Measurements from ENCODE around the gene SULF2.

SULF2 gene

GRCh38 chr20:47652301-47652700 lies 133.0 kb downstream of the SULF2 start:
- Mint-ChIP-seq H3K9me3 (no peaks in the 10 kb centered on the region), H3K27ac (no peak overlapping the region), H3K4me1 (no peaks in the 10 kb centered on the region), H3K36me3 (peaks cover 57% of the 10 kb centered on the region), H3K27me3 (no peaks in the 10 kb centered on the region), H3K4me3 (no peak overlapping the region)
- no peak for ATAC-seq

- H3K27me3 Mint-ChIP-seq, result no peaks in the 10 kb centered on the region
- no peaks in the 10 kb centered on the region for H3K9me3 Mint-ChIP-seq
- H3K27ac Mint-ChIP-seq, result no peak overlapping the region
- no peak overlapping the region for H3K4me3 Mint-ChIP-seq
- H3K4me1 Mint-ChIP-seq, result no peaks in the 10 kb centered on the region
- peaks cover 71% of the 10 kb centered on the region for H3K36me3 Mint-ChIP-seq
- ATAC-seq, result no peak
Measured at GRCh38 chr20:47648943-47649342, 136.3 kb downstream of the SULF2 start.

DNA sequence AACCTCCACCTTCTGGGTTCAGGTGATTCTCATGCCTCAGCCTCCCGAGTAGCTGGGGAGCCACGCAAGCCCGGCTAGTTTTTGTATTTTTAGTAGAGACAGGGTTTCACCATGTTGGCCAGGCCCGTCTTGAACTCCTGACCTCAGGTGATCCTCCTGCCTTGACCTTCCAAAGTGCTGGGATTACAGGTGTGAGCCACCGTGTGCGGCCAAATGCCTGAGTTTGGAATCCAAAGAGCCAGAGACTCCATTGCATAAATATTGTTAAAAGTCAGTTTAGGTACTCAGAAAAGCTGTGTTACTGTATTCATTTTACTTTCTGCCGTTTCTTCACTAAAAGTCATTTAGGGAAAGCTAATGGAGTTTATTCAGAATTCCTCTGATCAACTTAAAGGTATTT lies 137.3 kb downstream of the SULF2 start:
- Mint-ChIP-seq H3K36me3 (peaks cover 80% of the 10 kb centered on the region), H3K4me3 (no peak overlapping the region), H3K27ac (no peak overlapping the region), H3K9me3 (no peaks in the 10 kb centered on the region), H3K4me1 (no peaks in the 10 kb centered on the region), H3K27me3 (no peaks in the 10 kb centered on the region)
- no peak for ATAC-seq

DNA sequence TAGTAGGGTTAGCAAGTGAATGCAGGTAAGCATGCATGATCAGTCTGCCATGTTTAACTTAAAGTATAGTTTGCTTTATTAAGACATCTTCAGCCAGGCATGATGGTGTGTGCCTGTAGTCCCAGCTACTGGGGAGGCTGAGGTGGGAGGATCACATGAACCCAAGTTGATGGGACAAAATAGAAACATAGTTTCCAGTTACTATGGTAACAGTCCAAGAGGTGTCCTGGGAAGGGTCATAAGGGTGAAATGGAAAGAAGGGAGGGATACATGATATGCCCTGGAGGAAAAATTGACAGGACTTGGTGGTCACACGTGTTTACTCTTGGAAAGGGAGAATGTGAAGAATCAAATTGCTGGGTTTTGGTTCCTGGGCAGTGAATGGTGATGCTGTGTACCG lies 139.6 kb downstream of the SULF2 start:
- Mint-ChIP-seq H3K27ac (no peak overlapping the region), H3K9me3 (no peaks in the 10 kb centered on the region), H3K36me3 (peaks cover 78% of the 10 kb centered on the region), H3K4me1 (no peaks in the 10 kb centered on the region), H3K27me3 (no peaks in the 10 kb centered on the region), H3K4me3 (no peak overlapping the region)
- no peak for ATAC-seq

DNA sequence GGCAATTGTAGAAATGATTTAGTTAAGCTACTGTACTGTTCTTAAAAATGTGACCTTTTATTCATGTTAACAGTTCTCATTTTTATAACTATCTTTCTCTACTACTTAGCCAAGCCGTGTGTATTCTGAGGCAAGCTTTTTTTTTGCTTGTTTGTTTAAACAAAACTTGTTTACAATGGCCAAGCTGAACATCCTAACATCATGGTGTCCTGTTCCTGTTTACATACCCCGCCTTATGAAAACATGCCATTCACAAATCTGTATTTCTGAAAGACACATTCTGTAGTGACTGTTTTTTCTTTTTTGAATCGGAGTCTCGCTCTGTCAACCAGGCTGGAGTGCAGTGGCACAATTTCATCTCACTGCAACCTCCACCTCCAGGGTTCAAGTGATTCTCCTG lies 142.7 kb downstream of the SULF2 start:
- Mint-ChIP-seq H3K4me1 (no peaks in the 10 kb centered on the region), H3K27ac (no peak overlapping the region), H3K4me3 (no peak overlapping the region), H3K36me3 (peaks cover 75% of the 10 kb centered on the region), H3K9me3 (no peaks in the 10 kb centered on the region), H3K27me3 (no peaks in the 10 kb centered on the region)
- no peak for ATAC-seq

DNA sequence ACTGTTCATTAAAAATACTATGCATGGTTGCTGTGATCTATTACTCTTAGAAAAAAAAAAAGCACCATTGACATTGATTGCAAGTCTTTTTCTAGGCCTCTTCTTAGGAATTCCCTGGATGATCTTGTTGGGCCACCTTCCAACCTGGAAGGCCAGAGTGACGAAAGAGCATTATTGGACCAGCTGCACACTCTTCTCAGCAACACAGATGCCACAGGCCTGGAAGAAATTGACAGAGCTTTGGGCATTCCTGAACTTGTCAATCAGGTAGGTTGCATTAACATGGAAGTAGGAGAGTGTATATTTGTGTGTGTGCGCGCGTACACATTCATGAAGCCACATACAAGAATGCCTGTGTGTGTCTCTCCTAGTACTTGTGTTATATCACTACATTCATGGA lies 143.2 kb downstream of the SULF2 start:
- Mint-ChIP-seq H3K36me3 (peaks cover 77% of the 10 kb centered on the region), H3K27me3 (no peaks in the 10 kb centered on the region), H3K4me3 (no peak overlapping the region), H3K27ac (no peak overlapping the region), H3K4me1 (no peaks in the 10 kb centered on the region), H3K9me3 (no peaks in the 10 kb centered on the region)
- no peak for ATAC-seq

DNA sequence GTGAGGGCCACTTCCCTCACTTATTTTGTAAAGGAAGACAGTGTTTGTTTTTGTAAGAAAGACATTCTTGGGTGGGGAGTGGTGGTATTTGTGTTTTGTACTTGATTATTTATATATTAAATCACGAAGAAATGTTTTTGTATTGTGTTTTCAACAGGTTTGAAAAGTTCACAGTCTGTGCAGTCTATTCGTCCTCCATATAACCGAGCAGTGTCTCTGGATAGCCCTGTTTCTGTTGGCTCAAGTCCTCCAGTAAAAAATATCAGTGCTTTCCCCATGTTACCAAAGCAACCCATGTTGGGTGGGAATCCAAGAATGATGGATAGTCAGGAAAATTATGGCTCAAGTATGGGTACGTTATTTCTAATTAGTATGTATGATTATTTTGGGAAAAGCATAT lies 146.4 kb downstream of the SULF2 start:
- Mint-ChIP-seq H3K27me3 (no peaks in the 10 kb centered on the region), H3K27ac (no peak overlapping the region), H3K9me3 (no peaks in the 10 kb centered on the region), H3K4me1 (peaks cover 3% of the 10 kb centered on the region), H3K36me3 (peaks cover 74% of the 10 kb centered on the region), H3K4me3 (no peak overlapping the region)
- ATAC-seq, result no peak

- Mint-ChIP-seq H3K4me1 (peaks cover 6% of the 10 kb centered on the region), H3K9me3 (no peaks in the 10 kb centered on the region), H3K27me3 (no peaks in the 10 kb centered on the region), H3K27ac (no peak overlapping the region), H3K4me3 (no peak overlapping the region), H3K36me3 (peaks cover 75% of the 10 kb centered on the region)
- no peak for ATAC-seq
Measured at GRCh38 chr20:47635256-47635655, 150.0 kb downstream of the SULF2 start.

- Mint-ChIP-seq H3K36me3 (peaks cover 56% of the 10 kb centered on the region), H3K27me3 (no peaks in the 10 kb centered on the region), H3K9me3 (no peaks in the 10 kb centered on the region), H3K4me3 (no peak overlapping the region), H3K27ac (no peak overlapping the region), H3K4me1 (peaks cover 12% of the 10 kb centered on the region)
- ATAC-seq, result no peak
Measured at GRCh38 chr20:47631078-47631477, 154.2 kb downstream of the SULF2 start.

DNA sequence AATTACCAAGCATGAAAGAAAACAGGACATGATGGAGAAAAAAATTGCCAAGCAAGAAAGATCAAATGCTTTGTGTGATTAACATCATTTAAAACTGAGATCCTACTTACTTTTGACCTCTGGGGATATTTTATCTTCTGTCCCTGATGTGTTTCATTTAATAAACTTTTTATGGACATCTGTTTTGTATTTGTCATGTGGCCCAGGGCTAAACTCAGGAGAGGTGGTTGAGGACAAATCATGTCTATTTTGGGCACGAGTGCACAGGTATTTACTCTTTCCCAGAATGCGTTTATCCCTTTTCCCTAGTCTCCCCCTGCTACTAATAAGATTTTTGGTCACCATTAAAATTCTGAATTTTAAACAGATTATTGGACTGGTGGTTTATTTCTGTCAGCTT lies 155.4 kb downstream of the SULF2 start:
- Mint-ChIP-seq H3K36me3 (peaks cover 50% of the 10 kb centered on the region), H3K27me3 (no peaks in the 10 kb centered on the region), H3K4me1 (peaks cover 12% of the 10 kb centered on the region), H3K4me3 (no peak overlapping the region), H3K27ac (no peak overlapping the region), H3K9me3 (no peaks in the 10 kb centered on the region)
- no peak for ATAC-seq

- Mint-ChIP-seq H3K4me1 (peaks cover 10% of the 10 kb centered on the region), H3K4me3 (no peak overlapping the region), H3K36me3 (peaks cover 38% of the 10 kb centered on the region), H3K27ac (peak overlapping the region; percentile 42), H3K9me3 (no peaks in the 10 kb centered on the region), H3K27me3 (no peaks in the 10 kb centered on the region)
- ATAC-seq, result no peak
Measured at GRCh38 chr20:47627540-47627939, 157.7 kb downstream of the SULF2 start.

DNA sequence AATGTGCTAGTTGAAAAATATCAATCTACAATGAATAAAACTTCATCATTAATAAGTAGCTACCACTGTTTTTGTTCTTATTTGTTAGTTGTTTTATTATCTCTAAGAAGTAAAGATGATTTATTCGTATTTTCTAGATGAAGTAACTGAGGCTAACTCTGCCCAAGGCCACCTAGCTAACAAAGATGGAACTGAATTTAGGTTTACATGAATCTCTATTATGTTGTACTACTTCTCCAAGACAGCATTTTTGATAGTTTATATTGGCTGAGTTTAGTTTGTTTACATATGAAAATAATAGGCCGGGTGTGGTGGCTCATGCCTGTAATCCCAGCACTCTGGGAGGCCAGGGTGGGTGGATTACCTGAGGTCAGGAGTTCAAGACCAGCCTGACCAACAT lies 162.1 kb downstream of the SULF2 start:
- H3K4me3 Mint-ChIP-seq, result no peak overlapping the region
- no peak for ATAC-seq
- H3K36me3 Mint-ChIP-seq, result peaks cover 33% of the 10 kb centered on the region
- no peaks in the 10 kb centered on the region for H3K9me3 Mint-ChIP-seq
- no peaks in the 10 kb centered on the region for H3K27me3 Mint-ChIP-seq
- H3K4me1 Mint-ChIP-seq, result peaks cover 26% of the 10 kb centered on the region
- no peak overlapping the region for H3K27ac Mint-ChIP-seq

GRCh38 chr20:47622118-47622665 lies 163.1 kb downstream of the SULF2 start:
- no peak for ATAC-seq
- H3K36me3 Mint-ChIP-seq, result peaks cover 24% of the 10 kb centered on the region
- H3K4me3 Mint-ChIP-seq, result no peak overlapping the region
- H3K9me3 Mint-ChIP-seq, result no peaks in the 10 kb centered on the region
- no peaks in the 10 kb centered on the region for H3K27me3 Mint-ChIP-seq
- peak overlapping the region; percentile 58 for H3K27ac Mint-ChIP-seq
- peaks cover 33% of the 10 kb centered on the region for H3K4me1 Mint-ChIP-seq

DNA sequence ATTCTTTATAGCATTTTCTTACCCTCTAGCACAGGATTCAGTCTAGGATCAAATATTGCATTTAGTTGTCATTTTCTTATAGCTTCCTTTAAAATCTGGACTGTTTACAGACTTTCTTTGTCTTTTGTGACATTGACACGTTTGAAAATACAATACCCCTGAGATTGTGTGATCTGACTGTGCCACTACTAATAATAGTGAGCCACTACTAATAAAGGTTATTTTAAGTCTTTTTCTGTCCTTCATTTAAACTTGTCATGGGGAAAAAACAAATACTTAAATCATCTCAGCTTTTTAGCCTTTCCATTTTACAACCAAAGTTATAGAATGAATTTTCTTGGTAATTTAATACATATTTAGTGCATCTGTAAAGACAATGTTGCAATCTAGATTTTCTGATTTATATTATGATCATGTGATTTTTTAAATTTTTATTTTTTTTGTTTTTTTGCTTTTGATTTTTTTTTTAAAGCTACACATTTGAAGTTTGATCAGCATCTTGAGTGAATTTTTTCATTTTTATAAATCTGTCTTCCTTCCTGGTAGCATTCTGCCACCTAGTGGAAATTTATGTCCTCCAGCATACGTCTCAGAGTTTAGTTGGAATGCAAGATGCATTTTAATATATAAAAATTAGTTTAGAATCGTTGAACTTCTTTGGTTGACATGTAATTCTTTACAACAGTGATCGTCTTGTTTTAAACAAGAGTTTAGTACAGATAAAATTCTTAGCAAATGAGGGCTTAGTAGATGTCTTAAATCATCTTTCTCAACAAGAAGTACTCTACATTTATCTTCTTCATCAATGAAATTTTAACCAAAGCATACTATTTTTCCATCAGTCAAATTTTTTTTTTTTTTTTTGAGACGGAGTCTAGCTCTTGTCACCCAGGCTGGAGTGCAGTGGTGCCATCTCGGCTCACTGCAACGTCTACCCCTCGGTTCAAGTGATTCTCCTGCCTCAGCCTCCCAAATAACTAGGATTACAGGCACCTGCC lies 164.2 kb downstream of the SULF2 start:
- ATAC-seq, result peak; percentile 55
- Mint-ChIP-seq H3K9me3 (no peaks in the 10 kb centered on the region), H3K27ac (peak overlapping the region; percentile 84), H3K4me1 (peaks cover 29% of the 10 kb centered on the region), H3K4me3 (no peak overlapping the region), H3K36me3 (peaks cover 21% of the 10 kb centered on the region), H3K27me3 (no peaks in the 10 kb centered on the region)

GRCh38 chr20:47618479-47618878 lies 166.8 kb downstream of the SULF2 start:
- no peak overlapping the region for H3K27ac Mint-ChIP-seq

More at GRCh38 chr20:47618479-47618878, 166.8 kb downstream of the SULF2 start:
- H3K27me3 Mint-ChIP-seq, result no peaks in the 10 kb centered on the region
- peaks cover 40% of the 10 kb centered on the region for H3K4me1 Mint-ChIP-seq
- no peaks in the 10 kb centered on the region for H3K9me3 Mint-ChIP-seq
- H3K36me3 Mint-ChIP-seq, result peaks cover 33% of the 10 kb centered on the region
- H3K4me3 Mint-ChIP-seq, result no peak overlapping the region
- no peak for ATAC-seq

Measured in stimulated activated memory B cell treated with anti-CD40 and anti-IgM and Interleukin-4, amounts not matched to agents 10 μg/mL and 1 μg/mL and 100 μg/mL, for 72 hours (primary cell).